Mucosa of rectum (tissue), 2 donors: ENCODE measurements around the gene ID2.

ENCODE experiments used
- H3K27ac ChIP-seq, 2 donors: one replicate each; pipeline ENCODE4 v1.7.0; 2013; ENCODE audit warnings: inconsistent platforms in 2 of 2, low read depth in 2 of 2, low read length in 2 of 2
- H3K27me3 ChIP-seq, 2 donors: one replicate each; pipeline ENCODE4 v1.7.0; 2013; ENCODE audit warnings: low read length in 2 of 2; ENCODE audit not compliant: control insufficient read depth in 2 of 2, insufficient read depth in 2 of 2
- H3K36me3 ChIP-seq, 2 donors: one replicate each; pipeline ENCODE4 v1.7.0; 2013; ENCODE audit warnings: low read length in 2 of 2; ENCODE audit not compliant: control insufficient read depth in 2 of 2, insufficient read depth in 2 of 2
- H3K4me1 ChIP-seq, 2 donors: one replicate each; pipeline ENCODE4 v1.7.0; 2013; ENCODE audit warnings: low read length in 2 of 2, mild to moderate bottlenecking in 1 of 2; ENCODE audit not compliant: control insufficient read depth in 2 of 2, insufficient read depth in 2 of 2
- H3K4me3 ChIP-seq, 2 donors: one replicate each; pipeline ENCODE4 v1.7.0; 2013; ENCODE audit warnings: low read length in 2 of 2
- H3K9ac ChIP-seq, 2 donors: one replicate each; pipeline ENCODE4 v1.7.0; 2013; ENCODE audit warnings: low read length in 2 of 2, low read depth in 1 of 2, mild to moderate bottlenecking in 1 of 2
- H3K9me3 ChIP-seq, 2 donors: one replicate each; pipeline ENCODE4 v1.7.0; 2013; ENCODE audit warnings: low read length in 2 of 2; ENCODE audit not compliant: control insufficient read depth in 2 of 2
- donor health status: healthy.
- donor health status: Normal muscosa, but diverticular disease.

ID2 gene

DNA sequence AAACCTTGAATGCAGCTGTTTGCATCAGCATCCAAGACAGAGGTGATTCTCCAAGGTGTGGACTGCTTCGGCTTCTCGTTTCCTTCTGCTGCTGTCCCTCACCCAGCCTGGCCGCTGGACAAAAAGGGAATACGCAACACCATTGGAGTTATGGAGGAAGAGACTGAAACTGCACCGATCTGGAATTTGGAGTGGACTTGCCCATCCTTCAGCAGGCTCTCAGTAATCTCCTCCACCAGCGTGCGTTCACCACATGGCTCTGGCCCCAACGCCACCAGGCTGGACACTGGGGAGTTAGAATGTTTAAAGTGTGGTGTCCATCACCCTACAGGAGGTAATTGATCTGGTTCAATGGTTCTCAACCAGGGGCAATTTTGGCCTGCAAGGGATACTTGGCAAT, 41.4 kb upstream of the ID2 start:
- Histone ChIP-seq H3K27me3 (no peaks in the 10 kb centered on the region), H3K9ac (no peak overlapping the region), H3K9me3 (no peaks in the 10 kb centered on the region), H3K4me3 (no peak overlapping the region), H3K27ac (no peak overlapping the region), H3K36me3 (no peaks in the 10 kb centered on the region), H3K4me1 (no peaks in the 10 kb centered on the region)

DNA sequence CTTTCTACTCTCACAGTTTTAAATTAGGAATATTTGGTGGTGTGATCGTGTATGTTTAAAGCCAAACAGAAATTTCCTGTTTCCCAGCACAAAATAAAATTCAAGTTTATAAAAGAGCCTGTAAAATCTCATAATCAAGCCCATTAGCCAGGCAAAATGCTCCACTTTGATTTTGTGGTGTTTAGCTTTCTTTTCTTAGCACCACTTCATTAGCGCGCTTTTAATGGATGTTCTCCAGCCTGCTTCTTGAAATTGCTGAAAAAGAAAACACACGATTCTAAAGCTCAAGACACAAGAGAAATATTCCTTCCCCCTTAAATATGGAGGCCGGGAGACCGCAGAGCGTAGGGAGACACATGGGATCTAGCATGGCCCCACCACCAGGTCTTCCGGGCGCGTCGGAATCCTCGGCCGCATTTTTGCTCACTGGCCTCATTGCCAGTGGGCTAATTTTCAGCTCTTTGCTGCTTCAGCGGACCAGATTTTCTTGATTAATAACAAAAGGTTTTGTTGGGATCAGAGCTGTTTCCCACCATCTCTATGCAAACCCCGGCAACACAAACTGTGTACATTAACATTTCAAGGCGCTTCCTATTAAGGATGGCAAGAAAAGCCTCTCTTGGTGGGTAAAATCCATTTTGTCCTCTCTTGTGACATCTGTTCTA, 40.4 kb upstream of the ID2 start:
- H3K9ac ChIP-seq = no peak overlapping the region

DNA sequence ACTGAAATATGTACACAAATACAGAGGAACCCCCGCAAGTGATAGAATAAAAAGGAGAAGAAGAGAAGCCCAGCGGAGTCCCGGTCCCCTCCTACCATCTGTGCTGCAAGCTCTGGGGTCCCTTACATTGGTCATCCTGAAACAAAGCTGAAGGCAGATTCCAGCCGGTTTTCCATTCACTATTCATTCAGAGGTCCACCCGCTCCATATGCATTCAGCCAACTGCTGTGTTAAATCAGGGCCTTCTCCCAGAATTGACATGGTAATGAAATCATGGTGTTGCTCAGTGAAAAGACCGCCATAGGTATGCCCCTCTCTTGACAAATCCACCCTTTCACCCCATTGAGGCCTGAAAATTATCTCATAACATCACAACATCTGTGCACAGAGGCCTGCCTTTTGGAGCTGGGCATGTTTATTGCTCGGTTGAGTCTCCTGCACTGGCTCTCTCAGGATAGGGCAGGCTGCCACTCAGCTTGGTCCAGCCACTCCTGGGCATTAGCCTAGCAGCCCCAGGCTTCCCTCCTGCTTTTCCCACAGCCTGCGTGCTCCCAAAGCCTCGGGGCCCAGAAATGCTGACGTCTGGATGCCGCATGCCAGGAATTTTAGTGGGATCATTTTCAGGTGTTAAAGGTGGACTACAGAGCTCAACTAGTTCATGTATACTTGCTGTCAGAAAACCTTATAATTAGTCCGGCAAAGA, 39.3 kb upstream of the ID2 start:
- no peaks in the 10 kb centered on the region for H3K9me3 ChIP-seq
- H3K4me1 ChIP-seq = no peaks in the 10 kb centered on the region
- no peak overlapping the region for H3K27ac ChIP-seq
- H3K4me3 ChIP-seq = no peak overlapping the region
- no peaks in the 10 kb centered on the region for H3K36me3 ChIP-seq
- no peaks in the 10 kb centered on the region for H3K27me3 ChIP-seq
- H3K9ac ChIP-seq = no peak overlapping the region

More for the DNA sequence above, 40.4 kb upstream of the ID2 start:
- Histone ChIP-seq H3K27ac (no peak overlapping the region), H3K36me3 (no peaks in the 10 kb centered on the region), H3K4me3 (no peak overlapping the region), H3K27me3 (no peaks in the 10 kb centered on the region), H3K4me1 (no peaks in the 10 kb centered on the region), H3K9me3 (no peaks in the 10 kb centered on the region)

DNA sequence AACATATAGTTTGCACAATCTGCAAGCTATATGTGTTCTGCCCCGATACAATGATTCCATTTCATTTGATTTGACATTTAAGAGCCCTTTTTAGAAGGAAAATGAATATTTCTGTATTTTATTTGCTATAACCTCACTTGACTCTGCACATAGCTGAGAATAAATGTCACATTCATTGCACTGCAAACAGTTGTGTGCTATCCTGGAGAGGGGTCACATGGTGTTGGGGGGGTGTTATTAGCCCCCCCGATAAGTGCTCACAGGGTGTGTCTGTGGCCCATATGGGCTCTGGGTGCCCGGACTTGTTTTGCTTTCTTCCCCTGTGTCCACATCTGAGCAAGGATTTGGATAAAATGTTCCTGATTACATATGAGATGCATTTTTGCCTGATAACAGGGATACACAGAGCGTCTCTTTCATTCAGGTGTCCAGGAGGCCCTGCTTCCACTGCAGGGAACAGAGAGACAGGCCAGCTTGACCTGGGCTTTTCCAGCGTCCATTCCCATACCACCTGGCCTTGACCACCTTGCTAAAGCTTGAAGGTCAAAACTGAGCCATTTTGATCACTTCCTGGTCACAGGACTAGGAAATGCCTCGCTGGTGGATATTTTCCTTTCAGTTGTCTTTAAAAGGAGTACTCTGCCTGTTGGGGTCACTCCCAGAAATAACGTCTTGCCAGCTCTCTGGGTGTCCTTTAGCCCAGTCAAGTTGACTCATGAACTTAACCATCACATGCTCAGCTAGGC, 38.4 kb upstream of the ID2 start:
- Histone ChIP-seq H3K4me1 (no peaks in the 10 kb centered on the region), H3K27ac (no peak overlapping the region)

DNA sequence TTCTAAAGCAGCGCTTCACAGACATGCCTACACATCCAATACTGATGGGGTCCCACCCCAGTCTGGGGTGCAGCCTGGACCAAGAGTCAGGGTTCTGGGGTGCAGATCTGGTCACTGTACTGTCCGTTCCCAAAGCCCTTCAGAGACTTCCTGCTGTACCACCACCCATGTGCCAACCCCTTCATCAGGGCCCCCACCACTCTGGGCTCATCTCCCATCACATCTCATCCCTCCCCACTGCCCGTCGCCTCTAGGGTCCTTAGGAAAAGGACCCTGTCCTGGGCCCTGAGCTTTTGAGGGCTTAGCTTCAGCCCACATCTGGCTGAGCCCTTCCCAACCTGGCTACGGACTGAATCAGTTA, 37.9 kb upstream of the ID2 start:
- no peaks in the 10 kb centered on the region for H3K9me3 ChIP-seq
- H3K27ac ChIP-seq = no peak overlapping the region
- no peaks in the 10 kb centered on the region for H3K4me1 ChIP-seq
- no peak overlapping the region for H3K4me3 ChIP-seq
- no peaks in the 10 kb centered on the region for H3K27me3 ChIP-seq
- no peak overlapping the region for H3K9ac ChIP-seq
- H3K36me3 ChIP-seq = no peaks in the 10 kb centered on the region

More for the DNA sequence above, 38.4 kb upstream of the ID2 start:
- H3K36me3 ChIP-seq = no peaks in the 10 kb centered on the region
- H3K27me3 ChIP-seq = no peaks in the 10 kb centered on the region
- H3K9me3 ChIP-seq = no peaks in the 10 kb centered on the region
- H3K9ac ChIP-seq = no peak overlapping the region
- no peak overlapping the region for H3K4me3 ChIP-seq

DNA sequence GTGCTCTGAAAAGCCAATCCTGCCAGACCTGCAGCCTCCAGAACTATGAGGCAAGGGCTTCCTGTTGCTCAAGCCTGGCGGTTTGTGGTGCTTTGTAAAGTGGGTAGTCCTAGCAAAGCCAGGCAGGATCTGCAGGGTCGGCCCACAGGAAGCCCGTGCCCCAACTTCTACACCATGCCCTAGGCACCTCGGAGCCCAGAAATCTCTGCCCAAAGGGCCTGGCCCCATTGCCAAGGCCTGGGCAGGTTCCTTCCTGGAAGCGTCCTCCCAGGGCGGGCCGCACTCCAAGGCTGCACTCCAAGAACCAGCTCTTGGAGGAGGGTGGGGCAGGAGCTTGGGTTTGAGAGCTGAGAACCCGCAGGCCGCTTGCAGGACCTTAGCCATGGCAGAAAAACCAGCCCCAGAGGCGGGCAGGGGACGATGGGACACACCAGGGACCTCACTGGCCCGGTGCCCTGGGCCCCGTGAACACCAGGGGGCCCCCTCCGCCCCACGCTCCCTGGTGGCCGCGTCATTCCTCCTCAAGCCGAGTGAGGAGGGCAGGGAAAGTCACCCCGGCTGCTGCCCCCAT, 37.2 kb upstream of the ID2 start:
- Histone ChIP-seq H3K4me3 (no peak overlapping the region), H3K9me3 (no peaks in the 10 kb centered on the region), H3K27ac (no peak overlapping the region), H3K36me3 (no peaks in the 10 kb centered on the region), H3K27me3 (no peaks in the 10 kb centered on the region), H3K9ac (no peak overlapping the region), H3K4me1 (no peaks in the 10 kb centered on the region)

DNA sequence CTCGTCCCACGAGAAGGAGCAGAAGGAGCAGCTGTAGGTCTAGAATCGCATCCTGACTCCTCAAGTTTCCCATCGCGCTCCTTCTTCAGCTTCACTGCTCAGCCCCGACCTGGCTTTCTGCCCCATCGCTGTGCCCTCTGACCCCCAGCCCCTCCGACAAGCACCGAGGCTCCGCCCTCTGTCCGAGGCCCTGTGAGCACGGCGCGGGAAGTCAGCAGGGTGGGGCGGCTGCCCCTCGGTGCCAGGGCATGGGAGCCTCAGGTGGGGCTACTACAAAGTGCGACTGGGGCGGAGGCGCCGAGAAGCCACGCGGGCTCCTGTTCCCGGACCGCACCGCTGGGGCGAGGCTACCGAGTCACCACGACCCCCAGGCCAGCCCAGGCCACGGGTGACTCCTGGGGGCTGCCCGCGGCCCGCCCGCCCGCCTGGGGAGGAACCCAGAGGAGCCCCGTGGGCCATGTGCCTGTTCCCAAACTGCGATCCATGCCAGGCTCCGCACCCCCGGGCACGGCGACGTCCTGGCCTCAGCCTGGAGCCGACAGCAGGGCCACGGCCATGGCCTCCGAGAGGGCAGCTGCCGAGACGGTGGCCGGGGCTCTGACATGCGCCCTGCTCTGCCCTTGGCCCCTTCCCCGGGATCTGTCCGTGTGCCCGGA, 36.6 kb upstream of the ID2 start:
- no peak overlapping the region for H3K4me3 ChIP-seq
- no peaks in the 10 kb centered on the region for H3K36me3 ChIP-seq
- H3K27ac ChIP-seq = no peak overlapping the region
- no peaks in the 10 kb centered on the region for H3K9me3 ChIP-seq
- no peaks in the 10 kb centered on the region for H3K27me3 ChIP-seq
- H3K4me1 ChIP-seq = no peaks in the 10 kb centered on the region
- no peak overlapping the region for H3K9ac ChIP-seq

DNA sequence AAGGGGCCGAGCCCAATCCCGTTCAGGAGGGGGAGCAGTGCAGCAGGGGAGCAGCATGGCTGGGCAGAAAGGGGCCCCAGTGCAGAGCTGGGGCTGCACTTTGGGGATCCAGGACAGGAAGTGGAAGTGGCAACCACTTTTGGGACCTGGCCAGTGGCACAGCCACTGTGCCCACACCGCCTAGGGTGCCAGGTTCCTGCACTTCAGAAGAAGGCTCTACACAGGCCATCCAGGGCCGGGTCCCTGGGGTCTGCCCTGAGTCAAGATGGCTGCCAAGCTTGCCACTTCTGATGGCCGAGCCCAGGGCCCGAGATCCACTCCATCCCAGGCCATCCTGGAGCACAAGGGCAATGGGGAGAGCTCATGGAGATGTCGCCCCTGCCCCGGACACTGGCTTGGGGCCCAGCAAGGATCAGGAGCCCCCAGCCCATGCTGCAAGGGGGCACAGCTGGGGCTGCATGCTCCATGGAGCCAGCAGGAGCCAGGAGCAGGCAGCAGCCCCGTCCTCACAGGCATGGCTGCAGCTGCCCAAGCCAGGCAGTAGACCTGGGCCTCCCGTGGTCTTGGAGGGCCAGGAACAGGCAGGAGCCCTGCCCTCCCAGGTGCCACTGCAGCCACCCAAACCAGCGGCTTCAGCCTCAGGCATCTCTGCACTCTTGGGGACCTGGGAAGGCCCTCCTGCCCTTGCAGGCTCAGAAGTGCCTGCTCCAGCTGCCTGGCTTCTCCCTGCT, 35.0 kb upstream of the ID2 start:
- H3K9ac ChIP-seq = no peak overlapping the region
- H3K4me3 ChIP-seq = no peak overlapping the region
- H3K4me1 ChIP-seq = no peaks in the 10 kb centered on the region
- H3K36me3 ChIP-seq = no peaks in the 10 kb centered on the region
- H3K27me3 ChIP-seq = no peaks in the 10 kb centered on the region
- H3K27ac ChIP-seq = no peak overlapping the region
- no peaks in the 10 kb centered on the region for H3K9me3 ChIP-seq

DNA sequence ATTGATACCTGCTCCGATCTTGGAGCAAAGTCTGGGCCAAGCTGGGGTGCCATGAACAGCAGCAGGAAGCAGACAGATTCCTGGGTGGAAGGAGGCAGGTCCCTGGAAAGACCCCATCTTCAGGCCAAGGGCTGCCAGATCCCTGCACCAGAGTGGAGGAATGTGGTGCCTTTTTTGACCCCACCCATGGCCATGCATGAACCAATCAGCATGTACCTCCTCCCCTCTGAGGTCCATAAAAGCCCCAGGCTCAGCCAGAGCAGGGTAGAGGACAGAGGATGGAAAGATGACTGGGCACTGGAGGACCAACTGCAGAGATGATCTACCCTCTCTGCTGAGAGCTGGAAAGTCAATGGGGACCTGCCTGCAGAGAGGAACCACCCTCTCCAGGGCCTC, 34.4 kb upstream of the ID2 start:
- Histone ChIP-seq H3K4me3 (no peak overlapping the region), H3K27me3 (no peaks in the 10 kb centered on the region), H3K9ac (no peak overlapping the region)

More for the DNA sequence above, 34.4 kb upstream of the ID2 start:
- Histone ChIP-seq H3K36me3 (no peaks in the 10 kb centered on the region), H3K27ac (no peak overlapping the region), H3K4me1 (no peaks in the 10 kb centered on the region), H3K9me3 (no peaks in the 10 kb centered on the region)
